ENCODE results near the gene CACNA2D3.

The CACNA2D3 gene

GRCh38 chr3:54649551-54649950 lies 527.2 kb downstream of the CACNA2D3 start:
- no peak for FAIRE-seq

GRCh38 chr3:54653456-54654195 lies 531.3 kb downstream of the CACNA2D3 start:
- no peak for FAIRE-seq

GRCh38 chr3:54654776-54655175 lies 532.4 kb downstream of the CACNA2D3 start:
- no peak for FAIRE-seq

- FAIRE-seq, result no peak
Measured at GRCh38 chr3:54659347-54659746, 537.0 kb downstream of the CACNA2D3 start.

GRCh38 chr3:54660714-54661132 lies 538.4 kb downstream of the CACNA2D3 start:
- no peak for FAIRE-seq

GRCh38 chr3:54661151-54661550 lies 538.8 kb downstream of the CACNA2D3 start:
- no peak for FAIRE-seq

GRCh38 chr3:54663501-54664011 lies 541.2 kb downstream of the CACNA2D3 start:
- FAIRE-seq, result no peak

GRCh38 chr3:54665016-54665600 lies 542.8 kb downstream of the CACNA2D3 start:
- FAIRE-seq, result no peak

GRCh38 chr3:54668236-54668635 lies 545.9 kb downstream of the CACNA2D3 start:
- FAIRE-seq, result no peak

GRCh38 chr3:54670201-54671000 lies 548.0 kb downstream of the CACNA2D3 start:
- no peak for FAIRE-seq

GRCh38 chr3:54671511-54671910 lies 549.2 kb downstream of the CACNA2D3 start:
- no peak for FAIRE-seq

GRCh38 chr3:54676087-54676486 lies 553.7 kb downstream of the CACNA2D3 start:
- FAIRE-seq, result no peak

- no peak for FAIRE-seq
Measured at GRCh38 chr3:54681706-54682105, 559.4 kb downstream of the CACNA2D3 start.

GRCh38 chr3:54685213-54685612 lies 562.9 kb downstream of the CACNA2D3 start:
- FAIRE-seq, result no peak

GRCh38 chr3:54691289-54691771 lies 569.0 kb downstream of the CACNA2D3 start:
- FAIRE-seq, result no peak

- FAIRE-seq, result no peak
Measured at GRCh38 chr3:54696313-54696712, 574.0 kb downstream of the CACNA2D3 start.

GRCh38 chr3:54698054-54698453 lies 575.7 kb downstream of the CACNA2D3 start:
- no peak for FAIRE-seq

GRCh38 chr3:54703923-54704322 lies 581.6 kb downstream of the CACNA2D3 start:
- FAIRE-seq, result no peak

- no peak for FAIRE-seq
Measured at GRCh38 chr3:54705730-54706129, 583.4 kb downstream of the CACNA2D3 start.

- no peak for FAIRE-seq
Measured at GRCh38 chr3:54706738-54707137, 584.4 kb downstream of the CACNA2D3 start.

- FAIRE-seq, result no peak
Measured at GRCh38 chr3:54709785-54710184, 587.4 kb downstream of the CACNA2D3 start.

- no peak for FAIRE-seq
Measured at GRCh38 chr3:54710954-54711353, 588.6 kb downstream of the CACNA2D3 start.

- FAIRE-seq, result no peak
Measured at GRCh38 chr3:54712539-54712938, 590.2 kb downstream of the CACNA2D3 start.
